Fibroblast of villous mesenchyme (primary cell): Measurements from ENCODE around the gene CLCN7. TPM values are rescaled to one million over a fixed set of nuclear protein-coding genes. Genes with fewer than 3 reads are reported as not detected.

ENCODE experiments used
- DNase-seq: peaks from one replicate; pipeline ENCODE4 v3.0.0-alpha.2; 2010; ENCODE audit warnings: low read depth
- H3K4me3 ChIP-seq: 2 replicates; pipeline ENCODE4 v1.5.1; 2011; ENCODE audit warnings: low read depth, mild to moderate bottlenecking, low read length
- CTCF ChIP-seq: IDR thresholded peaks from 2 replicates; pipeline ENCODE4 v1.5.1; 2012; ENCODE audit warnings: low read depth, mild to moderate bottlenecking, low read length; ENCODE audit not compliant: insufficient read depth
- total RNA-seq: library from RNA; depleted of rRNA; stranded (reverse); fragments of >200 nt; gene quantifications from 2 replicates; pipeline ENCODE4 v1.2.3, GENCODE V29; 2012

CLCN7 gene
- total RNA-seq, 1 donor = 85.1 TPM

- no peak for DNase-seq
Observed at GRCh38 chr16:1508494-1509187, 33.8 kb upstream of the CLCN7 start.

GRCh38 chr16:1506494-1507213 lies 31.8 kb upstream of the CLCN7 start:
- H3K4me3 ChIP-seq = no peak overlapping the region
- no peak for TF ChIP-seq CTCF
- no peak for DNase-seq

More at GRCh38 chr16:1508494-1509187, 33.8 kb upstream of the CLCN7 start:
- H3K4me3 ChIP-seq = no peak overlapping the region
- no peak for TF ChIP-seq CTCF

- no peak overlapping the region for H3K4me3 ChIP-seq
- TF ChIP-seq CTCF = no peak
- no peak for DNase-seq
Observed at GRCh38 chr16:1505912-1506311, 31.1 kb upstream of the CLCN7 start.

- DNase-seq = no peak
- no peak for TF ChIP-seq CTCF
- H3K4me3 ChIP-seq = no peak overlapping the region
Observed at GRCh38 chr16:1505073-1505844, 30.4 kb upstream of the CLCN7 start.

GRCh38 chr16:1503110-1503955 lies 28.5 kb upstream of the CLCN7 start:
- DNase-seq = no peak
- H3K4me3 ChIP-seq = no peak overlapping the region
- TF ChIP-seq CTCF = no peak

- DNase-seq = no peak
- H3K4me3 ChIP-seq = no peak overlapping the region
- TF ChIP-seq CTCF = no peak
Observed at GRCh38 chr16:1502092-1503004, 27.5 kb upstream of the CLCN7 start.
